ENCODE data around the gene PDE10A.

The PDE10A gene

GRCh38 chr6:165653607-165654006, 9.4 kb downstream of the PDE10A start:
- no peak for DNase-seq

DNA sequence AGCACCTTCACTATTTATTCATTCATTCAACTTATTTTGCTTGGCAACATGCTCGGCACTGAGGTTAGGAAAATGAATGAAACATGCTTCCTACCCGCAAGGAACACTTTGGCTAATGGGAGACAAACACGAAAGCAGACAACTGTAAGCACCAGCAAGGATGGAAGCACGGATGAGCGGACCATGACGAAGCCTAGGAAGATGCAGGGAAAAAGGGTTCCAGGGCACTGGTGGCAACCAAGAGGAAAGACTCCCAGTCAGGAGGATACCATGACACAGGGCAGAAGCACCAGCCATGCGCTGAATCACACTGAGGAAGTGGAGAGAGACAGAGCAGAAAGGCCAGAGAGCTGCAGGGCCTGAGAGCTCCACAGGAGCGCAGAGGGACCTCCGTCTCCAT, 9.8 kb downstream of the PDE10A start:
- DNase-seq, result no peak

GRCh38 chr6:165652766-165653165, 10.3 kb downstream of the PDE10A start:
- DNase-seq, result no peak

DNA sequence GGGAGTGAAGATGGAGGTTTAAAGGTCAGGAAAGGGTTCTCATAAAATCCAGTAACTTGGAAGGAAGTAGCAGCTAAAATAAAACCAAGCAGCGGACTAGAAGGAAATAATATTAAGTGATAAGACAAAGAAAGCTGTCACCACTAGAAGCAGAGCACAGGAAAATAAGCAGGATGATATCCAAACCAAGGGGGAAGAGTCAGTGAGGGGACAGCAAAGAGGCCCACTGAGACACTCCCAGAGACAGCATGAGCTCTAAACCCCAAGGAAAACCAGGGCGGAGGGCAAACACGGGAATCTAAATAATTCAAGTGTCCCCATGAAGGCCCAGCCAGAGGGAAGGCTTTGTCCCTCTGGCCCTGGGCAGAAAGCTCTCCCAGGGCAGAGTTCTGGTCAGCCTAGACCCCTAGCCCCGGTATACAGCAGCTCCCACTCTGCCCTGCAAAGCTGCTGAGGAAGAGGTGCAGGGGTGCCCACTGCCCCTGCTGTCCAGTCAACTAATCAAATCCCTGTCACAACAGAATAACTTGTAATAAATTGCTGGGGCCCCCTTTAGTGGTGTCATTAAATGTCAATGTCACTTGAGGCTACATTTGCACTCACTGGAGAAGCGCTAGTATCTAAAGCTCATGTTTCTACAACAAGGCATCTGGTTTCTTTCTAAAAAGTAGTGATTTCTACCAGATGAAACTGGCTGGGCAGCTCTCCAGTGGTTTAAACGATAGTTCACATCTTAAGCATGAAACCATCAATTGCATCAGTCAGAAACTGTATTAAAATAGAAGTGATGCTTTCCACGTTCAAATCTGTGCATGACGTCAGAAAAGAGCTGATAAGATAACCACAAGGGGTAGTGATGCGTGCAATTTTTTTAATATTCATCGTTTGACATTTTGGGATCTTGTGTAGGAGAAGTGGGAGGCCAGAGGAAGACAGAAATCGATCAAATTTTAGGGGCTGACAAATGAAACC, 13.6 kb downstream of the PDE10A start:
- no peak for DNase-seq

DNA sequence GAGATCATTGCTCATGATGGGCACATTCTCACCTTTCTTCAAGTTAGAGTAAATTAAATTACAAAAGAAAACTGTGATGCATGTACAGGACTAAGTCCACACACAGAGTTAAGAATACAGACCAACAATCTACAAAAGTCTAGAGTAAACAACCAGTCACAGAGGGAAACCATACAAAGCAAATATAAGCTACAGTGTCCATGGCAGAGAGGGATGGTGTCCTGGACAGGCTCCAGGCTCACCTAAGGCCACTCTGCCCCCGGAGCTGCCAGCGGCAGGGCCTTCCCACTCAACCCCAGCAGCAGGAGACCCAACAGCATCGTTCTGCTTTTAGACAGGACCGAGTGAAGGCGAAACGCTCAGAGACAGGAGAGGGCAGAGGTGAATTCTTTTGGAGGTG, 16.0 kb downstream of the PDE10A start:
- DNase-seq, result no peak

GRCh38 chr6:165645919-165646318, 17.1 kb downstream of the PDE10A start:
- no peak for DNase-seq

DNA sequence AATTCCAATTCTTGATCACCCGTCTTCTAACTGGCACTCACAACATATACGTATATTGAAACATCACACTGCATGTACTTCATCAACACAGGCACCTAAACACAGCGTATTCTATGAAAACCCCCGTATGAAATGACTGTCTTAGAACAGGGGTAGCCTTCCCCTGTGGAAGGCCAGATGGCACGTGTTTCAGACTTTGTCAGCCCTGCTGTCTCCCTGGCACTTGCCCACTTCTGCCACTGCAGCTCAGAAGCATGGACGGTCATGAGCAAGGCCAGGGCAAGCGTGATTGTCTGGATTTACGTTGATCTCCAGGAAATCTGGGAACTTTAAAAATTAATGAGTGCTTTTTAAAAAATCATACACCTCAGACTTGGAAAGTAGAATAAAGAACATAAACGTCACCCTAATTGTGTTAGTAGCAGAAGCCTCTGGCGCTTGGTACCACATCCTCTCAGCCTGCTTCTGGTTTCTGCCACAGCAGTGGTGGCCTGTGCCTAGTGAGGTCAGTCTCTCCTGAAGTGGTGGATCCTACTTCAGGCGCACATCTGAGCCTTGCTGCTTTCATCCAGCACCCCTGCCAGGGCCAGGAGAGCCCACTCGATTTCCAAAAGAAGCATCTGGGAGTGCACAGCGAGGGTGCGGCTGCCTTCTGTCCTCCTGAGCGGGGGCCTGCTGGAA, 18.3 kb downstream of the PDE10A start:
- DNase-seq, result no peak

GRCh38 chr6:165643015-165643414, 20.0 kb downstream of the PDE10A start:
- DNase-seq, result no peak

GRCh38 chr6:165641672-165642156, 21.3 kb downstream of the PDE10A start:
- no peak for DNase-seq

DNA sequence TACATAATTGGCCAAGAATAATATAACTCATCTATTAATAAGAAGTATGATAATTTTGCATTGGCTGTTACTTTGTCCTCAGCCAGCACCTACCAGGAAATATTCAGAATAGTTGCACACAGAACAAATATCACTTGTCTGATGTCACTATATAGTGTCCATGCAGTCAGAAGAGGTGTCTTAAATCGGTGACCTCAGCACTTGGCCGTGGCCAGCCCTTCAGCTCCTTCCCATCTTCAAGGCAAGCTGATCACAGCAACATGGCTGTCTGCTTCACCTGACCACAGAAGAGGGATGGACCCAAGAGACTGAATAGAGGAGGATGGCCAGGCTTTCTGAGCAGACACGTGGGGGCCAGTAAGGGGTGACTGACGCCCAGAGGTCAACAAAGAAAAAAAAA, 22.2 kb downstream of the PDE10A start:
- DNase-seq, result no peak

DNA sequence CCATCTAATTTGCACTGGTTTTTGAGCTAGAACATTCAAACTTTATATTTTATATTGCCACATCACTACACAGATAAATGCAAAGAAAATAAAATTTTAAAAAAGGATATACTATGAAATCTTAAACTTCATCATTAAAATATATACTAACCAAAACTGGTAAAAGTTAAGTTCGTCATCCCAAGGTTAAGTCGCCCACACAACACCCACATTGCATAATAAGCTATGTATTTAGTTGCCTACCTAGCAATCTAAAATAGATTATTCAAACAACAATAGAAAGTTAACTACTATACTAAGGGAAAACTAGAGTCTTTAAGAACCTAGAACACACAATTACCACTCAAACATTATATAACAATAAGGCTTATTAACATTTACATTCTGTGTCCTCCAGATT, 24.5 kb downstream of the PDE10A start:
- DNase-seq, result no peak

DNA sequence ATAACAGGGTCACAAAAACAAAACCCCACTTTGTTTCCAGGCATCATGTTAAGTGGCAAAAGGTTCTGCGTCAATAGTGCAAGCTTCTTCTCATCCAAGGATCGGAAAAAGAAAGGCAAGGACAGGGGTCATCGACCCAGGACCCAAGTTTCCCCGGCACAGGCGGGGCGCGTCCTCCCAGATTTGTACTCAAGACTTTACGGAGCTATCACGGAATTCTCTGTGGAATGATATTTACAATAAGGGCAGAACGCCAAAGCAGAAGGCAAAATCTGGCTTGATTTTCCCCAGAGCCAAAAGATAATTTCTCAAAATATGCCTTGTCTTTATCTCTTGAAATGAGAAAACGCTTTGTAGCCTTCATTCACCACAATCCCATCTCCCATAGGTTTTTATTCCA, 25.5 kb downstream of the PDE10A start:
- DNase-seq, result no peak

GRCh38 chr6:165636402-165637048, 26.5 kb downstream of the PDE10A start:
- no peak for DNase-seq

DNA sequence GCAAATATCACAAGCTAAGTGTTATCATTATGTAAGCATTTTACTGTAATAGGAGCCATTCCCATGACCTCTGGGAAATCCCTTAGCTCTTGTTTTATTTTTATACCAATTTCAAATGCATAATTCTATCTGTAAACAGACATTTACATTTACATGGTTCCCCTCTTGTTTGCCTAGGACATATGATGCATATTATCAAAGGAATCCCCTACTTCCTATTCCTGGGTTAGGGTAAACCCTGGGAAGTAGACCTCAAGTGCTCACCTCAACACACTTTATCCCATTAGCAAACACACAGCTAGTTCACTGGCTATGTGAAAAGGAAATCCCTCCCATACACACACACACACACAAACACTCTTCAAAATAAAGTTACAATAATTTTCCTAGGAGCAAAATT, 27.1 kb downstream of the PDE10A start:
- no peak for DNase-seq

DNA sequence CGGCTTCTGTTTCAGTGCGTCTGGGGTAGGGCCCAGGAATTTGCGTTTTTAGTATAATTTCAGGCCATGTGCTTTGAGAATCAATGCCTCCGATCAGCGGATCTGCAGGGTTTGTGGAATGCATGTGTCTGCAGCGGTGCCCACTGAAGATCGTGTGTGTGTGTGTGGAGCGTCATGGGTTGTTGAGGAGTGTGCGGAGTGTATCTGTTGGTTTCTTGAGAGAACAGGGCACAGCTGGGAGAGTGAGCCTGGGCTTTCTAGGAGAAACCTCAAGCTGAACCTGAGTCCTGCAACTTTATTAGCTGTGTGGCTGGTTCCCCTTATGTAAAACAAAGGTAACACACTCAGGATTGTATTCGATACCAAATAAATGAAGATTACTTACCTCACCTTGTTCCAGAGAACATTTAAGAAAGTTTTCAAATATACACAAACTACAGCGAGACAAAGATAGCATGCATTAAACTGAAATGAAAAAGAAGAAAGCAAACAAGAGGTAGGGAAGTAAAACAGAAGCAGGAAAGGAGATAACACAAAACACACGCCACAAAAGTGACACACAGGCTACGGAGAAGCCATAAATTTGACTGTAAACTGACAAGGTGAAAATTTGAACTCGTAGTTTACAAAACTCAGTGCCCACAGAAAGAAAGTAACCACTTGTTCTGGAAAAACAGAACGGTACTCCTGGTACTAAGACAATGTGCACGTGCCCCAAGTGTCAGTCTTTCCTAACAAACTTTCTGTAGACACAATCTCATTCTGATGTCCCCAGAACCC, 28.8 kb downstream of the PDE10A start:
- DNase-seq, result no peak

DNA sequence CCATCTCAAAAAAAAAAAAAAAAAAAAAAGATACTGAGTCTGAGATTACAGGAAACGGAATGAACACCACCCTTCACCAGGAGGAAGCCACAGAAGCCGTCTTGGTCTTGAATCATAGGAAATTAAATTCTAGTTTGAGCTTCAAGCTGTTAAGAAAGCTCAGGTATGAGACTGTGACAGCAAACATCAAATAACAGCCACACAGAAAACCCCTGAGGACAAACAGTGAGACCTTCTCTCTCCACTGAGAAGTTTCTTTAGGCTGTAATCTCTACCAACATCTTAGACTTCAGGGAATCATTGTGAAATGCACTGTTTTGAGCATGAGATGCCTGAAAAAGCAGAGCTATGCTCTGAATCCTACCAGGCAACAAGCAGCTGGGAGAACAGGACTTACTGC, 30.8 kb downstream of the PDE10A start:
- no peak for DNase-seq

DNA sequence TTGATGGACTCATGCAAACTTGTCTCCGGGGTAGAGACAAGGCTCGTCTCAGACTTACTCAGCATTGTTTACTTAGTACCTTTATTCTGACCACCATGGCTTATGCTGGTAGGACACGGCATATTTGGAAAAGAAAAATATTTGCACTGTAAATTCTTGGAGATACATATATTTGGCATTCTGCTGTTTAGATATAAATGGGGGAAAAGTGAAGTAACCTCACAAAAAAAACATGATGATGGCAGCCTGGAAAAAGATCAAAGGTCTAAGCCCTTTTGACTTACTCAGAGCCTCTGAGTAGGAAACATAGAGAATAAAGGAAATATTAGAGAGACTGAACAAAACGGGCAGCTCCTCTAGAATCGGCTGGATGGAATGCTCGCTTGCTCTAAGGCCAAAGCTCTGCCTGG, 32.5 kb downstream of the PDE10A start:
- no peak for DNase-seq

DNA sequence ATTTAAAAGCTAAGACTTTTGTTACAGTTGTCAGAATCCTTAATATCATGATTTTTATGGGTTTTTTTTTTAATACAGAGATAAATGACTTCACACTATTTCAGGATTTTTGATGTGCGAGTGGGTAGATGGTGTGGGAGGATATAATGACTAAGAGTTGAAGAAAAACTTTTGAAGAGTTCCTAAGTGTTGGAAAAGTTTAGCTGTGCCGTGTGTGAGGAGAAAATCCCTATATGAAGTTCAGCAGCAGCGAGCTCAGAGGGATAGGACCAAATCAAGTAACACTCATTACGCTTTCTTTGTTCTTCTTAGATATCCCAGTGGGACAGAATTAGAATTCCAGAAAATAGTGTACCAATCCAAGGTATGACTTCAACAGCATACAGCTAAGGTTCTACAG, 34.1 kb downstream of the PDE10A start:
- DNase-seq, result no peak

GRCh38 chr6:165627366-165627765, 35.7 kb downstream of the PDE10A start:
- no peak for DNase-seq

GRCh38 chr6:165626711-165627110, 36.3 kb downstream of the PDE10A start:
- no peak for DNase-seq

DNA sequence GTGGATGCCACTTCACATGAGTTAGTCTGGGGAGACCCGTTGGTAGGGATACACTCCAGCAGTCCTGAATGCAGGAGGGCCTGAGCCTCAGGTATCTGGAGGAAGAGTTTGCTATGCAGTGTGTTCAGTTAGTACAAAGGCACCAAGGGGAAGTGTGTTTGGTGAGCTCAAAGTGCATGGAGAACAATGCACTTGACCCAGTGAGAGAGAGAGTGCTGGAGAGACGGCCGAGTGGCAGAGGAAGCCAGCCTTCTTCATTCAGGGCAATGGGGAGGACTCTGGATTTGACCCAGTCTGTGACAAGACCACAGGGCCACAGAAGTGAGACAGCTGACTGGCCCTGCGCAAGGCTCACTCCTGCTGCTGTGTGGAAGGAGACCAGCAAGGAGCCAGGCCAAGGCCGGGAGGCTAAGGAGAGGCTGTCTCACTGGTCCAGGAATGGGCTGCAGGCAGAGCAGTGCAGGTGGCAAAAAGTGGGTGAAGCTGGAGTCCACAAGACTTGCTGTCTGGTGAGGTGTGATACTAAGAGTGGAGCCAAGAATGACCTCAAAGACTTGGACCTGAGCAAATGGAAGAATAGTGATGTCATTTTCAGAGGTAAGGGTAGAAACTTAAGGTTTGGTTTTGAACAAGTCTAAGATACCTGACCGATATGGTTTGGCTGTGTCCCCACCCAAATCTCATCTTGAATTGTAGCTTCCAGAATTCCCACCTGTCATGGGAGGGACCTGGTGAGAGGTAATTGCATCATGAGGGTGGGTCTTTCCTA, 38.0 kb downstream of the PDE10A start:
- DNase-seq, result no peak

DNA sequence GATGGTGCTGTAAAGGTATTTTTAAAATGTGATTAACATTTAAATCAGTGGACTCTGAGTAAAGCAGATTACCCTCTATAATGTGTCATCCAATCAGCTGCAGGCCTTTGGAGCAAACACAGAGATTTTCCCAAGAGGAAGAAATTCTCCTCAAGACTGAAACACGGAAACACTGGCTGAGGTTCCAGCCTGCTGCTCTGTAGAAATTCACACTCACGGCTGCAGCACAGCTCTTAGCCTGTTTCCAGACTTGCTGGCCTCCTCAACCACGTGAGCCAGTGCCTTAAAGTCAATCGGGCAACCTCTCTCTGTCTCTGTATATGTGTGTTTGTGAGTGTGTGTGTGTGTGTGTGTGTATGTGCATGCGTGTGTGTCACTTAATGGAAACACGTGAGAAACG, 41.1 kb downstream of the PDE10A start:
- DNase-seq, result no peak
